Choroid plexus epithelial cell (primary cell): ENCODE measurements around the gene PRSS2.
"Not testable (repeated sequence)": the region's sequence is repeated elsewhere in the genome, so short reads cannot be mapped to it uniquely, and the experiment has no call there.

Source experiments
- DNase-seq: peaks from one replicate; pipeline ENCODE4 v3.0.0-alpha.2; 2010; ENCODE audit warnings: low read depth
- H3K4me3 ChIP-seq: 2 replicates; pipeline ENCODE4 v1.5.1; 2011; ENCODE audit warnings: low read depth, mild to moderate bottlenecking, control low read depth, low read length, moderate library complexity
- CTCF ChIP-seq: conservative IDR thresholded peaks from 2 replicates; pipeline ENCODE4 v1.5.1; 2011; ENCODE audit warnings: low read depth, mild to moderate bottlenecking, control low read depth, inconsistent platforms, low read length, moderate library complexity

PRSS2 gene

GRCh38 chr7:142752376-142753225 is 18.2 kb upstream of the PRSS2 start:
- DNase-seq = no peak
- H3K4me3 ChIP-seq = no peak overlapping the region
- TF ChIP-seq CTCF = no peak

- no peak overlapping the region for H3K4me3 ChIP-seq
- DNase-seq = no peak
- no peak for TF ChIP-seq CTCF
Observed at GRCh38 chr7:142753366-142753765, 17.4 kb upstream of the PRSS2 start.

GRCh38 chr7:142753925-142754491 is 16.8 kb upstream of the PRSS2 start:
- not testable (repeated sequence) for DNase-seq, H3K4me3 ChIP-seq

- DNase-seq = no peak
- H3K4me3 ChIP-seq = no peak overlapping the region
- TF ChIP-seq CTCF = no peak
Observed at GRCh38 chr7:142754681-142755575, 15.8 kb upstream of the PRSS2 start.

GRCh38 chr7:142758312-142758711 is 12.5 kb upstream of the PRSS2 start:
- not testable (repeated sequence) for DNase-seq, H3K4me3 ChIP-seq

- H3K4me3 ChIP-seq = no peak overlapping the region
- TF ChIP-seq CTCF = no peak
- DNase-seq = no peak
Observed at GRCh38 chr7:142759433-142759832, 11.3 kb upstream of the PRSS2 start.

GRCh38 chr7:142760071-142760642 is 10.6 kb upstream of the PRSS2 start:
- no peak for TF ChIP-seq CTCF
- no peak overlapping the region for H3K4me3 ChIP-seq
- DNase-seq = peak; percentile 7

GRCh38 chr7:142761606-142762005 is 9.2 kb upstream of the PRSS2 start:
- H3K4me3 ChIP-seq = not testable (repeated sequence)
- peak; percentile 10 for DNase-seq
